Fibroblast of lung (primary cell): ENCODE results near the gene DDAH1.

ENCODE experiments used
- CTCF ChIP-seq, 2 donors: IDR thresholded peaks in 1 of 2; conservative IDR thresholded peaks in 1 of 2; 1 replicate in 1 of 2; 2 replicates in 1 of 2; pipeline ENCODE4 v1.5.1; 2011 to 2012; ENCODE audit warnings: low read length in 2 of 2, control low read depth in 1 of 2, inconsistent platforms in 1 of 2, low read depth in 1 of 2, mild to moderate bottlenecking in 1 of 2
- EZH2 ChIP-seq: IDR thresholded peaks from 2 replicates; pipeline ENCODE4 v1.5.1; 2012; ENCODE audit warnings: low read length, control low read depth, mild to moderate bottlenecking; ENCODE audit errors: missing control alignments

- no peak for TF ChIP-seq CTCF (conservative IDR thresholded peaks at IDR 0.05 in 1 of 2, IDR thresholded peaks at IDR 0.05 in 1 of 2; ENCODE audit: low read depth in 1 of 2, low read length in 2 of 2)
- no peak for TF ChIP-seq EZH2
Measured at GRCh38 chr1:85347908-85348307, 117.1 kb downstream of the DDAH1 start.
